Subcutaneous abdominal adipose tissue (tissue), 5 donors: ENCODE results near the gene CCNY.

Experiments used
- H3K27ac ChIP-seq: one replicate; pipeline ENCODE4 v1.7.0; 2013; ENCODE audit warnings: low read depth, mild to moderate bottlenecking, inconsistent platforms, low read length, moderate library complexity
- H3K27me3 ChIP-seq, 5 donors: one replicate each; pipeline ENCODE4 v1.7.0; 2013; ENCODE audit warnings: low read length in 5 of 5, inconsistent platforms in 1 of 5; ENCODE audit not compliant: control insufficient read depth in 5 of 5, insufficient read depth in 4 of 5
- H3K36me3 ChIP-seq, 5 donors: one replicate each; pipeline ENCODE4 v1.7.0; 2013; ENCODE audit warnings: low read length in 5 of 5; ENCODE audit not compliant: control insufficient read depth in 5 of 5, insufficient read depth in 5 of 5
- H3K4me1 ChIP-seq, 5 donors: one replicate each; pipeline ENCODE4 v1.7.0; 2013; ENCODE audit warnings: low read length in 5 of 5, mild to moderate bottlenecking in 3 of 5, moderate library complexity in 1 of 5; ENCODE audit not compliant: control insufficient read depth in 5 of 5, insufficient read depth in 5 of 5
- H3K4me3 ChIP-seq, 5 donors: one replicate each; pipeline ENCODE4 v1.7.0; 2013; ENCODE audit warnings: low read length in 5 of 5, low read depth in 1 of 5
- H3K9ac ChIP-seq, 5 donors: one replicate each; pipeline ENCODE4 v1.7.0; 2013; ENCODE audit warnings: low read length in 5 of 5, mild to moderate bottlenecking in 4 of 5, moderate library complexity in 3 of 5
- H3K9me3 ChIP-seq, 5 donors: one replicate each; pipeline ENCODE4 v1.7.0; 2013; ENCODE audit warnings: low read length in 5 of 5; ENCODE audit not compliant: control insufficient read depth in 5 of 5
- donor health status: healthy.
- donor health status: healthy.
- donor health status: healthy.
- donor health status: healthy.
- donor health status: healthy.

Gene CCNY

GRCh38 chr10:35421553-35422178 lies 85.4 kb downstream of the CCNY start:
- Histone ChIP-seq H3K36me3 (no peaks in the 10 kb centered on the region), H3K9me3 (no peaks in the 10 kb centered on the region), H3K27ac (peak overlapping the region; percentile 28), H3K9ac (no peak overlapping the region), H3K4me1 (peaks cover 0 to 58% (median 35%) of the 10 kb centered on the region in 5 donors), H3K27me3 (no peaks in the 10 kb centered on the region), H3K4me3 (no peak overlapping the region)

GRCh38 chr10:35422228-35422627 lies 85.9 kb downstream of the CCNY start:
- Histone ChIP-seq H3K36me3 (no peaks in the 10 kb centered on the region), H3K4me3 (no peak overlapping the region), H3K27ac (no peak overlapping the region), H3K27me3 (no peaks in the 10 kb centered on the region), H3K9me3 (no peaks in the 10 kb centered on the region), H3K4me1 (peaks cover 0 to 55% (median 32%) of the 10 kb centered on the region in 5 donors), H3K9ac (no peak overlapping the region)

- no peaks in the 10 kb centered on the region for H3K9me3 ChIP-seq
- H3K36me3 ChIP-seq: no peaks in the 10 kb centered on the region
- no peaks in the 10 kb centered on the region for H3K27me3 ChIP-seq
- no peak overlapping the region for H3K9ac ChIP-seq
- no peak overlapping the region for H3K27ac ChIP-seq
- no peak overlapping the region for H3K4me3 ChIP-seq
- H3K4me1 ChIP-seq: peaks cover 0 to 55% (median 32%) of the 10 kb centered on the region in 5 donors
Measured at GRCh38 chr10:35423505-35424306, 87.4 kb downstream of the CCNY start.

DNA sequence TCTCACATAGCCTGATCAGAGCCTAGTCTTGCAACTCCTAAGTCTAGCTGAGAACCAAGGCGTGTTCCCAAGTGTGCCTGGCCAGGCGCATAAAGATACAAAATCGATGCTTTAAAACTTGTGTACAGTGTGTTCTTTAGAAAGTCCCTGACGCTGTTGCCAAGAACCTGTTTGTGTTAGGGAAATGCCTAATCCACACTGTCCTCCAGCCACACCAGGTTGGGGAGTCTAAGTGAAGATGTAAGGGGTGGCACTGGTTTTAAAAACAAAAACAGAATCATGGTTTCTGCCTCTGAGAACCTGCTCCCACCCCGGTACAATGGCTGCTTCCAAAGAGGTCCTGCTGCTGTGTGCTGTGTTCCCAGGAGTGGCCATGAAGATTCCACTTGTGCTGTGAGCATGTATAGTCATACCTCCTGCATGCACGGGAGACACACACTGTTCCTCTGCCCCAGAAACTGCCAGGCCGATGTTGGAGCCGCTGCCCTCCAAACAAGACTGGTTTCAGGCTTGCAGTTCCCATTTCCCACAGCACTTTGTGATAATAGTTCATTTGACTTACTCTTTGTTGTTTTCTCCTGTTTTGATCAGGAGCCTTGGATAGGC lies 88.5 kb downstream of the CCNY start:
- no peak overlapping the region for H3K9ac ChIP-seq
- H3K4me1 ChIP-seq: peaks cover 0 to 49% (median 32%) of the 10 kb centered on the region in 5 donors
- no peaks in the 10 kb centered on the region for H3K9me3 ChIP-seq
- no peaks in the 10 kb centered on the region for H3K27me3 ChIP-seq
- no peak overlapping the region for H3K27ac ChIP-seq
- H3K36me3 ChIP-seq: no peaks in the 10 kb centered on the region
- H3K4me3 ChIP-seq: no peak overlapping the region

- Histone ChIP-seq H3K4me1 (peaks cover 0 to 40% (median 26%) of the 10 kb centered on the region in 5 donors), H3K9ac (no peak overlapping the region), H3K27ac (no peak overlapping the region), H3K27me3 (no peaks in the 10 kb centered on the region), H3K4me3 (no peak overlapping the region), H3K36me3 (no peaks in the 10 kb centered on the region), H3K9me3 (no peaks in the 10 kb centered on the region)
Measured at GRCh38 chr10:35425595-35425994, 89.3 kb downstream of the CCNY start.

- no peaks in the 10 kb centered on the region for H3K36me3 ChIP-seq
- H3K9me3 ChIP-seq: no peaks in the 10 kb centered on the region
- no peak overlapping the region for H3K4me3 ChIP-seq
- H3K27ac ChIP-seq: no peak overlapping the region
- H3K9ac ChIP-seq: no peak overlapping the region
- H3K27me3 ChIP-seq: no peaks in the 10 kb centered on the region
- H3K4me1 ChIP-seq: peaks cover 0 to 30% (median 16%) of the 10 kb centered on the region in 5 donors
Measured at GRCh38 chr10:35426657-35427056, 90.3 kb downstream of the CCNY start.

DNA sequence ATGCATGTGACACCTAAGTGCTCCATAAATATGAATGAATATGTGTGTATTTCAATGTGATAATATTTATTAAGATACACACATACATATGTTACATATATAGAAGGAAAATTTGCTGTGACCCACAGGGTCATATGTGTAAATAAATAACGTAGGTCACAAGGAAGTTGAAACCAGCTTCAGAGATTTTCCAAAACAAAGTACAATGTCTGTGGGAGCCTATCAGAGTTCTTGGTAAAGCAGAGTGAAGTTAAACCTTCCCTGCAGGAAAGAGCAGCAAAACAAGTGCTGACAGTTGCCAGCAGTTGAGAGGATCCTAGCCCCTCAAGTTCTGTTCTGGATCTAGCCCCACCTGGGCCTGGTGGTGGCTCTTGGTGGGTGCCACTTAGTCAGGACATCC lies 91.2 kb downstream of the CCNY start:
- Histone ChIP-seq H3K9me3 (no peaks in the 10 kb centered on the region), H3K36me3 (no peaks in the 10 kb centered on the region), H3K4me1 (peaks cover 0 to 23% (median 9%) of the 10 kb centered on the region in 5 donors), H3K27ac (no peak overlapping the region), H3K4me3 (no peak overlapping the region), H3K27me3 (no peaks in the 10 kb centered on the region), H3K9ac (no peak overlapping the region)

DNA sequence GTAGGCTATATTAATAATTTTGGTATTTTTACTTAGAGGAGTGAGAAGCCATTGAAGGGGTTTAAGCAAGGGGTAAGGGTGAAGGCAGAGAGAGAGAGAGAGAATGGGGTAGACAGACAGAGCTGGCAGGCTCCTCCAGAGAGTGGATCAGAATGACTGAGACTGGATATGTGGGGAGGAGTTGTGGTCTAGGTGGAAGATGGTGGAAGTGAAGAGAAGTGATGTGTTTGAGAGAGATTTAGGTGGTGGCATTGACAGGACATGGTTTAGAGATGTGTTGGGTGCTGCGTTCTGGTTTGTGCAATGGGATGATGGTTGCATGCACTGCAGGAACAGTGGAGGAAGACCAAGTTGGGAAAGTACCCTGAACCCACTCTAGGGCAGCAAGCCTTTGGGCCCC lies 92.2 kb downstream of the CCNY start:
- Histone ChIP-seq H3K9me3 (no peaks in the 10 kb centered on the region), H3K36me3 (no peaks in the 10 kb centered on the region), H3K4me3 (no peak overlapping the region), H3K27ac (no peak overlapping the region), H3K4me1 (peaks cover 0 to 23% (median 9%) of the 10 kb centered on the region in 5 donors), H3K9ac (no peak overlapping the region), H3K27me3 (no peaks in the 10 kb centered on the region)

DNA sequence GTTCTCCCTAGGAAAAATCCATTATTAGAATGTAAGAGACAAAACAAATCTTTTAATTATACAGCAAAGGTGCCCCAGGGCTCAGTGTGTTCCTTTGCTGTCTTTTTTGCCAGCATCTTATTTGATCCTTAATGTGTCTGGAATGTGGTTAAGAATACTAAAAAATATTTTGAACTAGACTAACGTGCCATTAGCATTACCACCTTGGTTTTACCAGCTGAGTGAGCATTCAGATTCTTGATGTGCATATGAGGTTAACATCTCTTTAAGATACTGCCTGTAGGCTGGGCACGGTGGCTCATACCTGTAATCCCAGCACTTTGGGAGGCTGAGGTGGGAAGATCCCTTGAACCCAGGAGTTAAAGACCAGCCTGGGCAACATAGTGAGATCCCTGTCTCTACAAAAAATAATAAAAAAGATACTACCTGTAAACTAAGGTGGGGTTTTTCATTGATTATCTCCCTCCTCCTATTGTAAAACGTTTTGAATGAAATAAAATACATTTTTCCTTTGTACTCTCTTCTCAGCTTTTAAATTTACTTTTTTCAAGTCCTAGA lies 96.6 kb downstream of the CCNY start:
- Histone ChIP-seq H3K27me3 (no peaks in the 10 kb centered on the region), H3K9ac (no peak overlapping the region), H3K36me3 (no peaks in the 10 kb centered on the region), H3K4me3 (no peak overlapping the region), H3K27ac (no peak overlapping the region), H3K9me3 (no peaks in the 10 kb centered on the region), H3K4me1 (peaks cover 0 to 12% (median 0%) of the 10 kb centered on the region in 5 donors)
